Smooth muscle cell (in vitro differentiated cells): ENCODE data around the gene PLA2G4F. TPM values are rescaled to one million over a fixed set of nuclear protein-coding genes. Genes with fewer than 3 reads are reported as not detected.

ENCODE experiments used
- DNase-seq: peaks from one replicate; lab custom pipeline; 2025; ENCODE audit not compliant: unreplicated experiment; lab: John Stamatoyannopoulos, UW
- H2AFZ ChIP-seq: fragments of 200-600 bp; sonication (generic); 2 replicates; pipeline ENCODE4 v1.6.0; 2016; ENCODE audit warnings: antibody characterized with exemption, low read depth, mild to moderate bottlenecking
- H3F3A ChIP-seq: fragments of 200-600 bp; sonication (generic); 2 replicates; pipeline ENCODE4 v1.6.0; 2017; ENCODE audit warnings: antibody characterized with exemption, low read depth
- H3K27ac ChIP-seq: fragments of 200-600 bp; sonication (generic); 2 replicates; pipeline ENCODE4 v1.5.1; 2016; ENCODE audit warnings: low read depth, mild to moderate bottlenecking
- H3K27me3 ChIP-seq: fragments of 200-600 bp; sonication (generic); 2 replicates; pipeline ENCODE4 v1.6.1; 2016; ENCODE audit warnings: low read depth, mild to moderate bottlenecking
- H3K36me3 ChIP-seq: fragments of 200-600 bp; sonication (generic); 2 replicates; pipeline ENCODE4 v1.5.1; 2016; ENCODE audit warnings: low read depth
- H3K4me1 ChIP-seq: fragments of 200-600 bp; sonication (generic); 2 replicates; pipeline ENCODE4 v1.5.1; 2016; ENCODE audit warnings: low read depth
- H3K4me2 ChIP-seq: fragments of 200-600 bp; sonication (generic); 2 replicates; pipeline ENCODE4 v1.6.0; 2016; ENCODE audit warnings: mild to moderate bottlenecking
- H3K4me3 ChIP-seq: fragments of 200-600 bp; sonication (generic); 2 replicates; pipeline ENCODE4 v1.5.1; 2016; ENCODE audit warnings: mild to moderate bottlenecking
- H3K79me2 ChIP-seq: fragments of 200-600 bp; sonication (generic); 2 replicates; pipeline ENCODE4 v1.6.0; 2016; ENCODE audit warnings: low read depth, mild to moderate bottlenecking
- H3K9ac ChIP-seq: fragments of 200-600 bp; sonication (generic); 2 replicates; pipeline ENCODE4 v1.6.0; 2016; ENCODE audit warnings: low read depth
- H3K9me3 ChIP-seq: fragments of 200-600 bp; sonication (generic); replicated peaks from 2 replicates; pipeline ENCODE4 v1.5.1; 2016; ENCODE audit warnings: low read depth
- H4K20me1 ChIP-seq: fragments of 200-600 bp; sonication (generic); 2 replicates; pipeline ENCODE4 v1.6.0; 2016; ENCODE audit warnings: low read depth
- WGBS: methylation state at CpG from one replicate; pipeline ENCODE4 v1.1.7; 2016; ENCODE audit warnings: low lambda C conversion rate; 5-methylcytosine and 5-hydroxymethylcytosine counted together
- polyA plus RNA-seq: library from polyadenylated mRNA; unstranded; fragments of >200 nt; fragmentation: Nextera tagmentation; extraction: Ambion mirVana; gene quantifications from 2 replicates; pipeline ENCODE4 v1.2.1, GENCODE V29; 2016
- total RNA-seq: library from RNA; depleted of rRNA; stranded (reverse); fragments of >200 nt; gene quantifications from 2 replicates; pipeline ENCODE4 v1.2.3, GENCODE V29; 2014
- TF ChIP-seq, protein P1 (sequence below): fragments of 200-600 bp; sonication (generic); IDR thresholded peaks from 2 replicates; pipeline ENCODE4 v1.5.1; 2017; ENCODE audit warnings: borderline replicate concordance, mild to moderate bottlenecking, antibody characterized with exemption; ENCODE audit not compliant: insufficient read depth, poor library complexity, severe bottlenecking

Gene PLA2G4F
- total and polyA plus RNA-seq, 2 experiments from 2014 or later, result 0.46 to 1.3 TPM

DNA sequence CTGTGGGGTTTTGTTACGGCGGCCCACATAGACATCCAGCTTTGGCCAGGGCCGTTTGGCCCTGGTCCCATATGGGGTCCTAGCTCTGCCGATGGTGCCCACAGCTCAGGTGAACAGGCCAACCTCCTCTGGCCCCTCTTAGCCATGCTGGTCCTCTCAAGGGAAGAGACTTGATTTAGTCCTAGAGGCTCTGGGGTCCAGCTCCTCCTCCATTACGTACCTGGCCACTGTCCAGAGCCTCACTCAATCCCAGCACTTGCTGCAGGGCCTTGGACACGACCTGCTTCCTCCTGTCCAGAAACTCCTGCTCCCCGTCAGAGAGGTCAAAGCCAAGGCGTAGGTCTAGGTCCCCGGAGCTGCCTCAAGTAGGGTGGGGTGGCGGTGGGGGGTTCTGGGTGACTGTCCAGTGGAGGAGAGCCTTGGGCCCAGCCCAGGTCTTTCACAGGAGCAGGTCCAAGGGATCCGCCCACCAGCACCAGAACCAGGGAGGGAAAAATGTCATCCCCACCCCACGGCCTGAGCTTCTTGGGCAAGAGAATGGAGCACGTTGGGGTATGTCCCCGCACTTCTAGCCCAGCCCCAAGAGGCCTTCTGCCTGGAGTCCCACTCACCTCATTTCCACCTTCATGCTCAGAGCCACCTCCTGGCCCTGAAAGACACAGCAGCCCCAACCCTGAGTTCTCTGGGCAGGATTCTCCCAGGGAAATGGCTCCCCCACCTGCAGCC is 6.8 kb downstream of the PLA2G4F start:
- Histone ChIP-seq H3K4me2 (no peak overlapping the region), H3K79me2 (no peaks in the 10 kb centered on the region), H3K9ac (no peak overlapping the region), H3K27ac (no peak overlapping the region), H2AFZ (no peak overlapping the region), H3K4me1 (no peaks in the 10 kb centered on the region), H3K9me3 (no peaks in the 10 kb centered on the region), H3K27me3 (peaks cover 6% of the 10 kb centered on the region), H4K20me1 (no peaks in the 10 kb centered on the region), H3F3A (no peaks in the 10 kb centered on the region), H3K36me3 (no peaks in the 10 kb centered on the region), H3K4me3 (no peak overlapping the region)
- DNase-seq, result no peak
- TF ChIP-seq, protein P1, sequence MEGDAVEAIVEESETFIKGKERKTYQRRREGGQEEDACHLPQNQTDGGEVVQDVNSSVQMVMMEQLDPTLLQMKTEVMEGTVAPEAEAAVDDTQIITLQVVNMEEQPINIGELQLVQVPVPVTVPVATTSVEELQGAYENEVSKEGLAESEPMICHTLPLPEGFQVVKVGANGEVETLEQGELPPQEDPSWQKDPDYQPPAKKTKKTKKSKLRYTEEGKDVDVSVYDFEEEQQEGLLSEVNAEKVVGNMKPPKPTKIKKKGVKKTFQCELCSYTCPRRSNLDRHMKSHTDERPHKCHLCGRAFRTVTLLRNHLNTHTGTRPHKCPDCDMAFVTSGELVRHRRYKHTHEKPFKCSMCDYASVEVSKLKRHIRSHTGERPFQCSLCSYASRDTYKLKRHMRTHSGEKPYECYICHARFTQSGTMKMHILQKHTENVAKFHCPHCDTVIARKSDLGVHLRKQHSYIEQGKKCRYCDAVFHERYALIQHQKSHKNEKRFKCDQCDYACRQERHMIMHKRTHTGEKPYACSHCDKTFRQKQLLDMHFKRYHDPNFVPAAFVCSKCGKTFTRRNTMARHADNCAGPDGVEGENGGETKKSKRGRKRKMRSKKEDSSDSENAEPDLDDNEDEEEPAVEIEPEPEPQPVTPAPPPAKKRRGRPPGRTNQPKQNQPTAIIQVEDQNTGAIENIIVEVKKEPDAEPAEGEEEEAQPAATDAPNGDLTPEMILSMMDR, result no peak
- WGBS, result 88% methylated on average over 14 of the region's 14 CpGs

DNA sequence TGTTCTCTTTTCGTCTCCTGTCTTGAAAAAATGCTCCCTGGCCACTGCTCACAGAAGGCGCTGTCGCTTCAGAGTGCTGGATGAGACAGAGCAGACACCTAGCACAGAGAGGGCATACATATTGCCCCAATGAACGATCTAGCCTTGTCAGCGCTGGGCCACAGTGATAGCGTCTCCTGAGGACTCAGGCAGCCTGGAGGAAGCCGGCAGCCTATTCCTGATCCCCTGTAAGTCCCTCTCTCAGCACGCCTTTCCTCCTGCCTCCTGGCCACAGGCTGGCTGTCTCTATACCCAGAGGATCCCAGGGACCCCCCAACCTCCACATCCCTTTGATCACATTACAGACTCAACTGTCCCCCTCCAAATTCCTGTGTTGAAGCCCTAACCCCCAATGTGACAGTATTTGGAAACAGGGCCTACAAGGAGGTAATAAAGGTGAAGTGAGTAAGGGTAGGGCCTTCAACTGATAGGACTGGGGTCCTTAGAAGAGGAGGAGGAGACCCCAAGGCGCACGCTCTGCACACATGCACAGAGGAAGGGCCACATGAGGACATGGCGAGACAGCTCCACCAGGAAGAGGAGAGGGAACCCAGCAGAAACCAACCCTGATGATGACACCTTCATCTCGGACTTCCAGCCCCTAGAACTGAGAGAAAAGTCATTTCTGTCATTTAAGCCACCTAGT is 7.5 kb downstream of the PLA2G4F start:
- TF ChIP-seq, protein P1, result no peak
- Histone ChIP-seq H3K9ac (no peak overlapping the region), H3K4me3 (no peak overlapping the region), H3K4me2 (no peak overlapping the region), H3K9me3 (no peaks in the 10 kb centered on the region), H3K27me3 (peaks cover 11% of the 10 kb centered on the region), H4K20me1 (no peaks in the 10 kb centered on the region), H3F3A (no peaks in the 10 kb centered on the region), H3K27ac (no peak overlapping the region), H3K36me3 (no peaks in the 10 kb centered on the region), H2AFZ (no peak overlapping the region), H3K79me2 (no peaks in the 10 kb centered on the region), H3K4me1 (no peaks in the 10 kb centered on the region)
- DNase-seq, result no peak
- 56% methylated on average over 12 of the region's 12 CpGs for WGBS

DNA sequence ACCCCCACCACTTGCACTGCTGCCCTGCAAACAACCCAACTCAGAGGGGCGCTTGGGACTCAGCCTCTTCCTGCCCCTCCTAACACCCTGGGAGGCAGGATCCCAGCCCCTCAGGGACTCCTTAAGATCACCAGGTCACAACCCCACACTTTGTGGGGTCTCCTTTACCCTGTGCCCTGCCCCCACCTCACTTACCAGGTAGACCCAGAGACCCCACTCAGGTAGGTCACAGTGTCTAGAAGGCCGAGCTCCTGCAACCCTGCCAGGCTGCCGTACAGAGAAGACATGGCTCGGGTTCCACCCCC is 9.1 kb downstream of the PLA2G4F start:
- H3K9me3 ChIP-seq, result no peaks in the 10 kb centered on the region
- H3K27ac ChIP-seq, result no peak overlapping the region
- H4K20me1 ChIP-seq, result no peaks in the 10 kb centered on the region
- H3K79me2 ChIP-seq, result no peaks in the 10 kb centered on the region
- H2AFZ ChIP-seq, result no peak overlapping the region
- WGBS, result 98% methylated on average over 4 of the region's 4 CpGs
- H3K27me3 ChIP-seq, result peaks cover 14% of the 10 kb centered on the region
- H3K36me3 ChIP-seq, result no peaks in the 10 kb centered on the region
- no peaks in the 10 kb centered on the region for H3K4me1 ChIP-seq
- no peak overlapping the region for H3K9ac ChIP-seq
- no peak overlapping the region for H3K4me3 ChIP-seq
- TF ChIP-seq, protein P1, result no peak
- no peak for DNase-seq
- H3K4me2 ChIP-seq, result no peak overlapping the region
- no peaks in the 10 kb centered on the region for H3F3A ChIP-seq
